Keratinocyte (primary cell): ENCODE measurements around the gene VNN1.

Source experiments
- EZH2 ChIP-seq: IDR thresholded peaks from one replicate; pipeline ENCODE4 v1.6.1; 2012; ENCODE audit warnings: inconsistent platforms, mild to moderate bottlenecking, low read length, moderate library complexity
- TF ChIP-seq, protein P1 (sequence below), 3 experiments: IDR thresholded peaks in 1 of 3; conservative IDR thresholded peaks in 1 of 3; optimal IDR thresholded peaks in 1 of 3; 2 replicates in 2 of 3; 3 replicates in 1 of 3; pipeline versions ENCODE3 to v1.5.1; 2011; ENCODE audit warnings: low read length in 3 of 3, mild to moderate bottlenecking in 3 of 3, moderate library complexity in 2 of 3, control low read depth in 1 of 3, inconsistent platforms in 1 of 3; ENCODE audit not compliant: insufficient read depth in 2 of 3; ENCODE audit errors: extremely low read depth in 1 of 3

DNA sequence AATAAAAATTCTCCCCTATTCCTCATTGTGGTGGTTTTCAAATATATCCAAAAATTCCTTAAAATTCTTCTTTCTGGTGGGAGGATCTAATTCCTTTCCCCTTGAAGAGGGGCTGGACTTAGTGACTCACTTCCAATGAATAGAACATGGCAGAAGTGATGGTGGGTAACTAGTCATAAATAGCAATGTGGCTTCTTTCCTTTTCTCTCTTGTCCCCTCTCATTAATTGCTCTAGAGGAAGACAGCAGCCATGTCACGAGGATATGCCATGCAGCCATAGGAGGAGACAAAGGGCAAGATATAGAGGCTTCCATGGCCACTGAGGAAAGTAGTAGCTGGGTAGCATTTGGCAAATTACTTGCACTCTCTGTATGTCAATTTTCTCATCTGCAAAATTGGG, 38.0 kb upstream of the VNN1 start:
- TF ChIP-seq, protein P1, sequence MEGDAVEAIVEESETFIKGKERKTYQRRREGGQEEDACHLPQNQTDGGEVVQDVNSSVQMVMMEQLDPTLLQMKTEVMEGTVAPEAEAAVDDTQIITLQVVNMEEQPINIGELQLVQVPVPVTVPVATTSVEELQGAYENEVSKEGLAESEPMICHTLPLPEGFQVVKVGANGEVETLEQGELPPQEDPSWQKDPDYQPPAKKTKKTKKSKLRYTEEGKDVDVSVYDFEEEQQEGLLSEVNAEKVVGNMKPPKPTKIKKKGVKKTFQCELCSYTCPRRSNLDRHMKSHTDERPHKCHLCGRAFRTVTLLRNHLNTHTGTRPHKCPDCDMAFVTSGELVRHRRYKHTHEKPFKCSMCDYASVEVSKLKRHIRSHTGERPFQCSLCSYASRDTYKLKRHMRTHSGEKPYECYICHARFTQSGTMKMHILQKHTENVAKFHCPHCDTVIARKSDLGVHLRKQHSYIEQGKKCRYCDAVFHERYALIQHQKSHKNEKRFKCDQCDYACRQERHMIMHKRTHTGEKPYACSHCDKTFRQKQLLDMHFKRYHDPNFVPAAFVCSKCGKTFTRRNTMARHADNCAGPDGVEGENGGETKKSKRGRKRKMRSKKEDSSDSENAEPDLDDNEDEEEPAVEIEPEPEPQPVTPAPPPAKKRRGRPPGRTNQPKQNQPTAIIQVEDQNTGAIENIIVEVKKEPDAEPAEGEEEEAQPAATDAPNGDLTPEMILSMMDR (optimal IDR thresholded peaks at IDR 0.05 in 1 of 3, IDR thresholded peaks at IDR 0.05 in 1 of 3, conservative IDR thresholded peaks at IDR 0.05 in 1 of 3; ENCODE audit: extremely low read depth in 1 of 3, insufficient read depth in 2 of 3, low read length in 3 of 3), result no peak
- no peak for TF ChIP-seq EZH2
